T47D (cell line): ENCODE measurements around the gene ING5.

Experiments used
- DNase-seq, 2 experiments: peaks; one replicate each; pipeline versions ENCODE4 v3.0.0 to v3.0.0-alpha.2; 2011 to 2012; ENCODE audit warnings: low read depth in 1 of 2, low spot score in 1 of 2
- JUND ChIP-seq: IDR thresholded peaks from 2 replicates; pipeline ENCODE4 v1.6.1; 2012; ENCODE audit warnings: low read depth
- in situ Hi-C: cut with HindIII; loops from 2 replicates; pipeline ENCODE4 v1.10.0; 2016; ENCODE audit warnings: low sequenced_read_pairs, low pct_unique_long_range_greater_than_20kb

Gene ING5

GRCh38 chr2:241703032-241703604 is 1.3 kb downstream of the ING5 start:
- DNase-seq: peak in 1 of 2 experiments; percentile 23
- no peak for TF ChIP-seq JUND
- in situ Hi-C loops: no loop called here

- no peak for DNase-seq
- no peak for TF ChIP-seq JUND
- in situ Hi-C loops: no loop called here
These were observed 4.7 kb downstream of the ING5 start for GRCh38 chr2:241706537-241706936.

- DNase-seq: no peak
- TF ChIP-seq JUND: no peak
- in situ Hi-C loops: no loop called here
These were observed 7.0 kb downstream of the ING5 start for GRCh38 chr2:241708879-241709278.

- in situ Hi-C loops: no loop called here
- no peak for TF ChIP-seq JUND
- no peak for DNase-seq
These were observed 17.3 kb downstream of the ING5 start for GRCh38 chr2:241719093-241719492.

- in situ Hi-C loops: no loop called here
- DNase-seq: no peak
- no peak for TF ChIP-seq JUND
These were observed 18.3 kb downstream of the ING5 start for GRCh38 chr2:241720099-241720498.

GRCh38 chr2:241720560-241720959 is 18.7 kb downstream of the ING5 start:
- in situ Hi-C loops: no loop called here

GRCh38 chr2:241721852-241722251 is 20.0 kb downstream of the ING5 start:
- TF ChIP-seq JUND: no peak
- DNase-seq: no peak
- in situ Hi-C loops: no loop called here

More at GRCh38 chr2:241720560-241720959, 18.7 kb downstream of the ING5 start:
- no peak for DNase-seq
- no peak for TF ChIP-seq JUND

- in situ Hi-C loops: no loop called here
- TF ChIP-seq JUND: no peak
- DNase-seq: no peak
These were observed 21.1 kb downstream of the ING5 start for GRCh38 chr2:241722896-241723454.

GRCh38 chr2:241724259-241724974 is 22.6 kb downstream of the ING5 start:
- in situ Hi-C loops: no loop called here
- no peak for TF ChIP-seq JUND
- DNase-seq: no peak

- TF ChIP-seq JUND: no peak
- in situ Hi-C loops: no loop called here
- no peak for DNase-seq
These were observed 23.4 kb downstream of the ING5 start for GRCh38 chr2:241724975-241725870.

GRCh38 chr2:241726459-241726858 is 24.6 kb downstream of the ING5 start:
- DNase-seq: no peak
- in situ Hi-C loops: no loop called here
- no peak for TF ChIP-seq JUND

GRCh38 chr2:241728000-241728399 is 26.2 kb downstream of the ING5 start:
- no peak for DNase-seq
- no peak for TF ChIP-seq JUND
- in situ Hi-C loops: no loop called here
